A549 (cell line): ENCODE measurements around the gene GSTA1. TPM values are rescaled to one million over a fixed set of nuclear protein-coding genes. Genes with fewer than 3 reads are reported as not detected.

Experiments used
- ATAC-seq, 2 experiments: fragments of 200-7000 bp in 1 of 2; fragments of >200 bp in 1 of 2; cut with Nextera tagmentation in 1 of 2; cut with Tn5 transposase in 1 of 2; 3 replicates each; pipeline versions ENCODE4 v1.8.0 to v1.9.1; 2018 to 2020; ENCODE audit warnings: mild to moderate bottlenecking in 1 of 2, moderate library complexity in 1 of 2
- CTCF ChIA-PET: fragments of 300-600 bp; sonication (Branson Sonifier 250); formaldehyde crosslinking; extraction: SDS; loops from one replicate; lab custom pipeline; 2021; ENCODE audit warnings: antibody characterized with exemption, inconsistent platforms; lab: Yijun Ruan, JAX
- POLR2A ChIA-PET: fragments of 350-600 bp; formaldehyde crosslinking; extraction: SDS; loops from one replicate; lab custom pipeline; 2021; ENCODE audit warnings: antibody characterized with exemption, inconsistent platforms; lab: Yijun Ruan, JAX
- DNase-seq, 2 experiments: peaks; one replicate each; pipeline versions ENCODE4 v3.0.0 to v3.0.0-alpha.2; 2011 to 2016; ENCODE audit warnings: low read depth in 1 of 2, low spot score in 1 of 2
- FAIRE-seq: peaks from 2 replicates; lab custom pipeline; 2011; peaks lifted over from hg19 to GRCh38; lab: Jason Lieb, UNC
- H3K27ac ChIP-seq, 2 experiments: fragments of >200 bp; sonication (Bioruptor Twin); formaldehyde crosslinking; 3 replicates each; pipeline ENCODE4 v1.5.1; 2016 to 2017
- H3K4me1 ChIP-seq: fragments of >200 bp; sonication (Bioruptor Twin); formaldehyde crosslinking; 3 replicates; pipeline ENCODE4 v1.6.1; 2016
- H3K4me2 ChIP-seq: fragments of >200 bp; sonication (Bioruptor Twin); formaldehyde crosslinking; 3 replicates; pipeline ENCODE4 v1.6.1; 2016
- H3K4me3 ChIP-seq: fragments of >200 bp; sonication (Bioruptor Twin); formaldehyde crosslinking; 3 replicates; pipeline ENCODE4 v1.5.1; 2016
- H3K9me3 ChIP-seq: fragments of >200 bp; sonication (Bioruptor Twin); formaldehyde crosslinking; 3 replicates; pipeline ENCODE4 v1.6.1; 2016
- CBX2 ChIP-seq: fragments of 200-600 bp; sonication (generic); IDR thresholded peaks from 2 replicates; pipeline ENCODE4 v1.6.1; 2016; ENCODE audit warnings: low read depth, mild to moderate bottlenecking, borderline replicate concordance
- CEBPB ChIP-seq, 2 experiments: fragments of >200 bp in 1 of 2; sonication (Bioruptor Twin) in 1 of 2; formaldehyde crosslinking in 1 of 2; IDR thresholded peaks; 2 replicates each; pipeline ENCODE4 v1.6.1; 2012 to 2016
- CHD4 ChIP-seq: fragments of 200-600 bp; sonication (generic); IDR thresholded peaks from 2 replicates; pipeline ENCODE4 v1.6.1; 2016; ENCODE audit warnings: antibody characterized with exemption, mild to moderate bottlenecking, borderline replicate concordance
- CTCF ChIP-seq: fragments of >200 bp; sonication (Bioruptor Twin); formaldehyde crosslinking; IDR thresholded peaks from 3 replicates; pipeline ENCODE4 v1.5.1; 2016
- EHF ChIP-seq: fragments of 250-450 bp; sonication (Bioruptor Pico); IDR thresholded peaks from 2 replicates; pipeline ENCODE4 v1.5.0; 2020; ENCODE audit warnings: mild to moderate bottlenecking
- EHMT2 ChIP-seq: fragments of 200-600 bp; sonication (generic); IDR thresholded peaks from 2 replicates; pipeline ENCODE4 v1.6.1; 2016; ENCODE audit warnings: antibody characterized with exemption, low read depth, mild to moderate bottlenecking, moderate library complexity
- ESRRA ChIP-seq: fragments of 150-350 bp; IDR thresholded peaks from 2 replicates; pipeline ENCODE4 v1.6.1; 2014; ENCODE audit warnings: mild to moderate bottlenecking, low read length, borderline replicate concordance
- FOSL2 ChIP-seq, 2 experiments: fragments of 450-650 bp in 1 of 2; fragments of >200 bp in 1 of 2; sonication (Bioruptor Twin) in 1 of 2; formaldehyde crosslinking; IDR thresholded peaks; 2 replicates each; pipeline versions ENCODE4 v1.5.0 to v1.6.1; 2016 to 2020; ENCODE audit warnings: mild to moderate bottlenecking in 1 of 2, moderate library complexity in 1 of 2
- HOXB13 ChIP-seq: fragments of 250-450 bp; sonication (Bioruptor Pico); IDR thresholded peaks from 2 replicates; pipeline ENCODE4 v1.5.0; 2020; ENCODE audit warnings: low read depth, mild to moderate bottlenecking, moderate library complexity
- JUN ChIP-seq, 2 experiments: fragments of >200 bp; sonication (Bioruptor Twin); formaldehyde crosslinking; IDR thresholded peaks; 2 replicates in 1 of 2; 3 replicates in 1 of 2; pipeline ENCODE4 v1.6.1; 2016 to 2017
- JUNB ChIP-seq: fragments of >200 bp; sonication (Bioruptor Twin); formaldehyde crosslinking; IDR thresholded peaks from 2 replicates; pipeline ENCODE4 v1.6.1; 2016
- KDM1A ChIP-seq: fragments of 200-600 bp; sonication (generic); IDR thresholded peaks from 2 replicates; pipeline ENCODE4 v1.6.1; 2016; ENCODE audit warnings: low read depth, mild to moderate bottlenecking
- KDM5A ChIP-seq: fragments of 200-600 bp; sonication (generic); IDR thresholded peaks from 2 replicates; pipeline ENCODE4 v1.6.1; 2016; ENCODE audit warnings: antibody characterized with exemption, mild to moderate bottlenecking
- NR3C1 ChIP-seq: fragments of >200 bp; sonication (Bioruptor Twin); formaldehyde crosslinking; IDR thresholded peaks from 3 replicates; pipeline ENCODE4 v1.6.1; 2017
- POLR2A ChIP-seq: IDR thresholded peaks from 2 replicates; pipeline ENCODE4 v1.6.1; 2012; ENCODE audit warnings: mild to moderate bottlenecking, low read length
- RAD21 ChIP-seq, 2 experiments: fragments of >200 bp in 1 of 2; sonication (Bioruptor Twin) in 1 of 2; formaldehyde crosslinking in 1 of 2; IDR thresholded peaks in 1 of 2; conservative IDR thresholded peaks in 1 of 2; 2 replicates in 1 of 2; 3 replicates in 1 of 2; pipeline ENCODE4 v1.6.1; 2012 to 2018; ENCODE audit warnings: inconsistent platforms in 1 of 2
- RCOR1 ChIP-seq: fragments of 150-350 bp; IDR thresholded peaks from 2 replicates; pipeline ENCODE4 v1.6.1; 2014; ENCODE audit warnings: antibody characterized with exemption, low read length, low read depth
- RNF2 ChIP-seq: fragments of 200-600 bp; sonication (generic); IDR thresholded peaks from 2 replicates; pipeline ENCODE4 v1.6.1; 2016; ENCODE audit warnings: low read depth, mild to moderate bottlenecking, antibody characterized with exemption, moderate library complexity, borderline replicate concordance
- SMC3 ChIP-seq: fragments of >200 bp; sonication (Bioruptor Twin); formaldehyde crosslinking; IDR thresholded peaks from 3 replicates; pipeline ENCODE4 v1.6.1; 2018; ENCODE audit warnings: inconsistent platforms
- SREBF2 ChIP-seq: fragments of 450-650 bp; IDR thresholded peaks from 2 replicates; pipeline ENCODE4 v1.6.1; 2014; ENCODE audit warnings: mild to moderate bottlenecking, moderate library complexity
- TFCP2L1 ChIP-seq: fragments of 250-450 bp; sonication (Bioruptor Pico); IDR thresholded peaks from 2 replicates; pipeline ENCODE4 v1.5.0; 2021; ENCODE audit warnings: mild to moderate bottlenecking
- TP53 ChIP-seq: fragments of 250-450 bp; sonication (Bioruptor Pico); IDR thresholded peaks from 2 replicates; pipeline ENCODE4 v1.5.0; 2021; ENCODE audit warnings: mild to moderate bottlenecking, moderate library complexity
- ZC3H11A ChIP-seq: fragments of 450-650 bp; IDR thresholded peaks from 2 replicates; pipeline ENCODE4 v1.6.1; 2014; ENCODE audit warnings: antibody characterized with exemption, mild to moderate bottlenecking
- ZSCAN20 ChIP-seq: fragments of 250-450 bp; sonication (Bioruptor Pico); IDR thresholded peaks from 2 replicates; pipeline ENCODE4 v1.8.0; 2022; ENCODE audit warnings: mild to moderate bottlenecking, moderate library complexity
- WGBS: methylation state at CpG from one replicate; pipeline ENCODE4 v1.1.6; 2017; ENCODE audit errors: missing lambda C conversion rate; 5-methylcytosine and 5-hydroxymethylcytosine counted together
- polyA plus RNA-seq, 4 experiments: library from polyadenylated mRNA; depleted of rRNA in 3 of 4; stranded (reverse); fragments of >200 nt; fragmentation: RNase III in 1 of 4; extraction: RNeasy Plus Mini Kit Qiagen cat#74134 plus additional on column Dnase treatment in 1 of 4; gene quantifications; 2 replicates in 3 of 4; 3 replicates in 1 of 4; pipeline ENCODE4 v1.2.3, GENCODE V29; 2011 to 2017
- TF ChIP-seq, protein P1 (sequence below): fragments of 450-650 bp; IDR thresholded peaks from 2 replicates; pipeline ENCODE4 v1.6.1; 2014; ENCODE audit warnings: antibody characterized with exemption
- TF ChIP-seq, protein P2 (sequence below): IDR thresholded peaks from 2 replicates; pipeline ENCODE4 v1.6.1; 2012
- TF ChIP-seq, protein P3 (sequence below): IDR thresholded peaks from 2 replicates; pipeline ENCODE4 v1.6.1; 2012; ENCODE audit warnings: low read depth, borderline replicate concordance
- TF ChIP-seq, protein P4 (sequence below): IDR thresholded peaks from 2 replicates; pipeline ENCODE4 v1.6.1; 2012

The GSTA1 gene
- polyA plus RNA-seq, 2 of the 4 experiments (the other 2 are of a cell fraction): 0.93 TPM; not detected in 1

DNA sequence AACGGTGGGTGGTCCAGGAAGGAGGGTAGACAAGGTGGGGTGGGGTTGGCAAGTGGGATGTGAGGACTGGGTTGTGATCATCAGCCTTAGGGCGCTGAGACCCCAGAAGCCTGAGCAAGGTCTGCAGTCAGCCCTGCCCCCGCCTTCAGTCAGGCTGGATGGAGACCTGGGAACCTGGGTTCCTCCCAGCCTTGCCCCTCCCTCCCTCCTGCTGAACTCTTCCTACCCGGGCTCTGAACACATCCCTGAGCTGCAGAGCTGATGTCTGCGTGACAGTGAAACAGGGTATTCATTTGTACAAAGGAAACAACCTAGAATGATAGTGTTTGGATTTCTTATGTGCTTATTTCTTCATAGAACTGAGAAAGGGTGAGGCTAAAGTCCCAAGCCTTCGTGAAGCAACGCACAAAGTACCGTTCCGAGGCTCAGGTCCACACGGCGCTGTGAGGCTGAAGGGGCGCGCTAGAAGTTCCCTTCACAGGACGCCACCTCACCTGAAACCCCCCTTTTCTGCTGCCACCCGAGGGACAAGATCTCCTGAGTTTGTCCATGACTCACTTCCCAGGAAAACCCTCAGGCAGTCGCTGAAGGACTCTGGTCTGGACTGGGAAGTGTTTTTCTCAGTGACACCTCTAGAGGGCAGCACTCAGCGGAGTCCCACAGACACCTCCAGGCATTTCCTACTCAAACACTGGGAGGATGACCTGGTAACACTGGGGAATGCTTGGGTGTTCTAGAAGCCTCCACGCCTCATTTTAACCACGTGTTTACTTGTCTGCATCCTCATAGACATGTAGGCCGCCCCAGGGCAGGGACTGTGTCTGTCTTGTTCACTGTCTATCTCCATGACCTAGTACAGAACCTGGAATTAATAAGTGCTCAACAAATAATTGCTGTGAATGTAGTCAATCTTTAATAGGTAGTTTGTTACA, 35.8 kb upstream of the GSTA1 start:
- TF ChIP-seq RCOR1: no peak
- TF ChIP-seq JUNB: no peak
- no peak for TF ChIP-seq TFCP2L1
- TF ChIP-seq SMC3: peak; percentile 55
- no peak for TF ChIP-seq ESRRA
- TF ChIP-seq NR3C1: no peak
- TF ChIP-seq RNF2: no peak
- TF ChIP-seq, protein P1, sequence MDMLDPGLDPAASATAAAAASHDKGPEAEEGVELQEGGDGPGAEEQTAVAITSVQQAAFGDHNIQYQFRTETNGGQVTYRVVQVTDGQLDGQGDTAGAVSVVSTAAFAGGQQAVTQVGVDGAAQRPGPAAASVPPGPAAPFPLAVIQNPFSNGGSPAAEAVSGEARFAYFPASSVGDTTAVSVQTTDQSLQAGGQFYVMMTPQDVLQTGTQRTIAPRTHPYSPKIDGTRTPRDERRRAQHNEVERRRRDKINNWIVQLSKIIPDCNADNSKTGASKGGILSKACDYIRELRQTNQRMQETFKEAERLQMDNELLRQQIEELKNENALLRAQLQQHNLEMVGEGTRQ: no peak
- TF ChIP-seq TP53: no peak
- no peak for TF ChIP-seq CBX2
- TF ChIP-seq CHD4: no peak
- TF ChIP-seq EHF (CRISPR knock-in tag): no peak
- no peak for TF ChIP-seq ZSCAN20 (CRISPR knock-in tag)
- no peak for TF ChIP-seq SREBF2
- TF ChIP-seq POLR2A: no peak
- TF ChIP-seq JUN (IDR thresholded peaks at IDR 0.05): no peak
- TF ChIP-seq, protein P2, sequence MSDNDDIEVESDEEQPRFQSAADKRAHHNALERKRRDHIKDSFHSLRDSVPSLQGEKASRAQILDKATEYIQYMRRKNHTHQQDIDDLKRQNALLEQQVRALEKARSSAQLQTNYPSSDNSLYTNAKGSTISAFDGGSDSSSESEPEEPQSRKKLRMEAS: peak; percentile 80
- TF ChIP-seq, protein P3, sequence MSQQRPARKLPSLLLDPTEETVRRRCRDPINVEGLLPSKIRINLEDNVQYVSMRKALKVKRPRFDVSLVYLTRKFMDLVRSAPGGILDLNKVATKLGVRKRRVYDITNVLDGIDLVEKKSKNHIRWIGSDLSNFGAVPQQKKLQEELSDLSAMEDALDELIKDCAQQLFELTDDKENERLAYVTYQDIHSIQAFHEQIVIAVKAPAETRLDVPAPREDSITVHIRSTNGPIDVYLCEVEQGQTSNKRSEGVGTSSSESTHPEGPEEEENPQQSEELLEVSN: peak; percentile 56; the same call in 1 of the 2 replicates
- no peak for TF ChIP-seq ZC3H11A
- no peak for TF ChIP-seq FOSL2 (IDR thresholded peaks at IDR 0.05)
- peak; percentile 58 for TF ChIP-seq FOSL2 (CRISPR knock-in tag; IDR thresholded peaks at IDR 0.05)
- TF ChIP-seq KDM5A: no peak
- peak; percentile 60 for TF ChIP-seq CTCF
- no peak for TF ChIP-seq EHMT2
- TF ChIP-seq CEBPB (IDR thresholded peaks at IDR 0.05): no peak
- TF ChIP-seq RAD21 (conservative IDR thresholded peaks at IDR 0.05 in 1 of 2, IDR thresholded peaks at IDR 0.05 in 1 of 2): peak; percentile 48 to 55; a peak in 4 of 5 replicates
- no peak for TF ChIP-seq KDM1A
- TF ChIP-seq HOXB13 (CRISPR knock-in tag): no peak
- TF ChIP-seq, protein P4, sequence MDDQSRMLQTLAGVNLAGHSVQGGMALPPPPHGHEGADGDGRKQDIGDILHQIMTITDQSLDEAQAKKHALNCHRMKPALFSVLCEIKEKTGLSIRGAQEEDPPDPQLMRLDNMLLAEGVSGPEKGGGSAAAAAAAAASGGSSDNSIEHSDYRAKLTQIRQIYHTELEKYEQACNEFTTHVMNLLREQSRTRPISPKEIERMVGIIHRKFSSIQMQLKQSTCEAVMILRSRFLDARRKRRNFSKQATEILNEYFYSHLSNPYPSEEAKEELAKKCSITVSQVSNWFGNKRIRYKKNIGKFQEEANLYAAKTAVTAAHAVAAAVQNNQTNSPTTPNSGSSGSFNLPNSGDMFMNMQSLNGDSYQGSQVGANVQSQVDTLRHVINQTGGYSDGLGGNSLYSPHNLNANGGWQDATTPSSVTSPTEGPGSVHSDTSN: no peak
- Histone ChIP-seq H3K4me2 (peak overlapping the region; percentile 84), H3K4me3 (peak overlapping the region; percentile 39), H3K9me3 (no peaks in the 10 kb centered on the region), H3K27ac (peak overlapping the region; percentile 39 to 66; a peak in 4 of 6 replicates), H3K4me1 (no peaks in the 10 kb centered on the region)
- 23% methylated on average over 14 of the region's 20 CpGs for WGBS
- peak; percentile 52 to 76 for DNase-seq
- ChIA-PET CTCF (interaction anchor here (1.4 kb wide), 1 partner anchor 36 kb away, joined by 4 read pairs; no protein-coding TSS in a partner anchor), POLR2A (no interaction called here)
- peak; percentile 99 to 100 for ATAC-seq
- no peak for FAIRE-seq
